OCI-LY7 (cell line): ENCODE results near the gene GEMIN5.

Experiments used
- EZH2phosphoT487 ChIP-seq: fragments of 200-600 bp; sonication (generic); IDR thresholded peaks from 2 replicates; pipeline ENCODE4 v1.6.1; 2018; ENCODE audit warnings: low read depth, borderline replicate concordance, mild to moderate bottlenecking, mixed run types, antibody characterized with exemption, low read length, moderate library complexity, mixed read lengths
- TF ChIP-seq, protein P1 (sequence below): fragments of 200-600 bp; sonication (generic); conservative IDR thresholded peaks from 2 replicates; pipeline ENCODE4 v1.5.1; 2014; ENCODE audit warnings: mild to moderate bottlenecking, antibody characterized with exemption, low read length, moderate library complexity, mixed read lengths

DNA sequence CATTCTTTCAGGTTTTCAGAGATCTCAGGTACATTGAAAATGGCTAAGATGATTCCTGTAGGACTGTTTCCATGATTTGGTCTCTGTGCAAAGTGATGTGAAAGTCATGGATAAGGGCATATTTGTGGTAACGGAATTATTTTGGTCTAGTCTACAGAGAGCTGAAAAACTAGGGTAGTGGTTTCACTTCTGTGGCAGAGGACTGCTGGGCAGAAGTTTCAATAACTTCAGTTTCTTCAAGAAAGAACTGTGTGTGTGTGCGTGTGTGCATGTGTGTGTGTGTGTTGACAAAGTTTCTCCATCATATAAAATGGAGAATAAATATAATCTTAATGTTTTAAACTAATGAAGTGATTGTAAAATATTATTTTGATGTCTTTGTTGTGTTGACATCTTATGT lies 75.2 kb downstream of the GEMIN5 start:
- TF ChIP-seq, protein P1, sequence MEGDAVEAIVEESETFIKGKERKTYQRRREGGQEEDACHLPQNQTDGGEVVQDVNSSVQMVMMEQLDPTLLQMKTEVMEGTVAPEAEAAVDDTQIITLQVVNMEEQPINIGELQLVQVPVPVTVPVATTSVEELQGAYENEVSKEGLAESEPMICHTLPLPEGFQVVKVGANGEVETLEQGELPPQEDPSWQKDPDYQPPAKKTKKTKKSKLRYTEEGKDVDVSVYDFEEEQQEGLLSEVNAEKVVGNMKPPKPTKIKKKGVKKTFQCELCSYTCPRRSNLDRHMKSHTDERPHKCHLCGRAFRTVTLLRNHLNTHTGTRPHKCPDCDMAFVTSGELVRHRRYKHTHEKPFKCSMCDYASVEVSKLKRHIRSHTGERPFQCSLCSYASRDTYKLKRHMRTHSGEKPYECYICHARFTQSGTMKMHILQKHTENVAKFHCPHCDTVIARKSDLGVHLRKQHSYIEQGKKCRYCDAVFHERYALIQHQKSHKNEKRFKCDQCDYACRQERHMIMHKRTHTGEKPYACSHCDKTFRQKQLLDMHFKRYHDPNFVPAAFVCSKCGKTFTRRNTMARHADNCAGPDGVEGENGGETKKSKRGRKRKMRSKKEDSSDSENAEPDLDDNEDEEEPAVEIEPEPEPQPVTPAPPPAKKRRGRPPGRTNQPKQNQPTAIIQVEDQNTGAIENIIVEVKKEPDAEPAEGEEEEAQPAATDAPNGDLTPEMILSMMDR = no peak
- TF ChIP-seq EZH2phosphoT487 = no peak
